Measurements from ENCODE around the gene PCDH8. TPM values are rescaled to one million over a fixed set of nuclear protein-coding genes. Genes with fewer than 3 reads are reported as not detected.
A peak's percentile ranks its signal among the peaks of the same experiment; 100 is the strongest.

Gene PCDH8
- total and polyA plus RNA-seq, 2 of the 13 experiments (the other 11 are each of a cell fraction or from before 2014, with no cell fraction given): not detected

- no peak for TF ChIP-seq ZNF276 (CRISPR knock-in tag; IDR thresholded peaks at IDR 0.05; ENCODE audit: low read depth)
- TF ChIP-seq FOXJ3 (CRISPR knock-in tag; IDR thresholded peaks at IDR 0.05; ENCODE audit: borderline replicate concordance): no peak
- TF ChIP-seq NR2F2 (IDR thresholded peaks at IDR 0.05; ENCODE audit: borderline replicate concordance, low read depth): no peak
- no peak for TF ChIP-seq ZNF678 (CRISPR knock-in tag; IDR thresholded peaks at IDR 0.05)
- no peak for TF ChIP-seq FOXP1 (IDR thresholded peaks at IDR 0.05)
- peak; percentile 7; the same call in 1 of the 2 replicates for TF ChIP-seq FOXP1 (CRISPR knock-in tag; IDR thresholded peaks at IDR 0.05)
- no peak for TF ChIP-seq MAZ (IDR thresholded peaks at IDR 0.05; ENCODE audit: borderline replicate concordance, low read depth, low read length)
- TF ChIP-seq MAZ (CRISPR knock-in tag; IDR thresholded peaks at IDR 0.05; ENCODE audit: low read depth): no peak
- TF ChIP-seq ZFP82 (CRISPR knock-in tag; IDR thresholded peaks at IDR 0.05; ENCODE audit: borderline replicate concordance): no peak
- TF ChIP-seq ZFX (CRISPR knock-in tag; IDR thresholded peaks at IDR 0.05; ENCODE audit: low read depth): no peak
- no peak for TF ChIP-seq ZNF552 (CRISPR knock-in tag; IDR thresholded peaks at IDR 0.05; ENCODE audit: borderline replicate concordance)
- TF ChIP-seq, protein P1, sequence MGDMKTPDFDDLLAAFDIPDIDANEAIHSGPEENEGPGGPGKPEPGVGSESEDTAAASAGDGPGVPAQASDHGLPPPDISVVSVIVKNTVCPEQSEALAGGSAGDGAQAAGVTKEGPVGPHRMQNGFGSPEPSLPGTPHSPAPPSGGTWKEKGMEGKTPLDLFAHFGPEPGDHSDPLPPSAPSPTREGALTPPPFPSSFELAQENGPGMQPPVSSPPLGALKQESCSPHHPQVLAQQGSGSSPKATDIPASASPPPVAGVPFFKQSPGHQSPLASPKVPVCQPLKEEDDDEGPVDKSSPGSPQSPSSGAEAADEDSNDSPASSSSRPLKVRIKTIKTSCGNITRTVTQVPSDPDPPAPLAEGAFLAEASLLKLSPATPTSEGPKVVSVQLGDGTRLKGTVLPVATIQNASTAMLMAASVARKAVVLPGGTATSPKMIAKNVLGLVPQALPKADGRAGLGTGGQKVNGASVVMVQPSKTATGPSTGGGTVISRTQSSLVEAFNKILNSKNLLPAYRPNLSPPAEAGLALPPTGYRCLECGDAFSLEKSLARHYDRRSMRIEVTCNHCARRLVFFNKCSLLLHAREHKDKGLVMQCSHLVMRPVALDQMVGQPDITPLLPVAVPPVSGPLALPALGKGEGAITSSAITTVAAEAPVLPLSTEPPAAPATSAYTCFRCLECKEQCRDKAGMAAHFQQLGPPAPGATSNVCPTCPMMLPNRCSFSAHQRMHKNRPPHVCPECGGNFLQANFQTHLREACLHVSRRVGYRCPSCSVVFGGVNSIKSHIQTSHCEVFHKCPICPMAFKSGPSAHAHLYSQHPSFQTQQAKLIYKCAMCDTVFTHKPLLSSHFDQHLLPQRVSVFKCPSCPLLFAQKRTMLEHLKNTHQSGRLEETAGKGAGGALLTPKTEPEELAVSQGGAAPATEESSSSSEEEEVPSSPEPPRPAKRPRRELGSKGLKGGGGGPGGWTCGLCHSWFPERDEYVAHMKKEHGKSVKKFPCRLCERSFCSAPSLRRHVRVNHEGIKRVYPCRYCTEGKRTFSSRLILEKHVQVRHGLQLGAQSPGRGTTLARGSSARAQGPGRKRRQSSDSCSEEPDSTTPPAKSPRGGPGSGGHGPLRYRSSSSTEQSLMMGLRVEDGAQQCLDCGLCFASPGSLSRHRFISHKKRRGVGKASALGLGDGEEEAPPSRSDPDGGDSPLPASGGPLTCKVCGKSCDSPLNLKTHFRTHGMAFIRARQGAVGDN (CRISPR knock-in tag; IDR thresholded peaks at IDR 0.05): peak; percentile 48
- no peak for TF ChIP-seq ZNF292 (CRISPR knock-in tag; IDR thresholded peaks at IDR 0.05; ENCODE audit: borderline replicate concordance, low read depth)
- TF ChIP-seq SALL1 (CRISPR knock-in tag; IDR thresholded peaks at IDR 0.05): peak; percentile 51
- no peak for TF ChIP-seq KDM3A (CRISPR knock-in tag; IDR thresholded peaks at IDR 0.05; ENCODE audit: low read depth)
- TF ChIP-seq, protein P2, sequence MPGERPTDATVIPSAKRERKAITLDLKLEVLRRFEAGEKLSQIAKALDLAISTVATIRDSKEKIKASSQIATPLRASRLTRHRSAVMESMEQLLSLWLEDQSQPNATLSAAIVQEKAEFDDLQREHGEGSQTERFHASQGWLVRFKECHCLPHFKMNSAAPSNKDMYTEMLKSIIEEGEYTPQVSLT (CRISPR knock-in tag; IDR thresholded peaks at IDR 0.05; ENCODE audit: borderline replicate concordance, low read depth): no peak
- TF ChIP-seq JARID2 (CRISPR knock-in tag; IDR thresholded peaks at IDR 0.05; ENCODE audit: insufficient replicate concordance): no peak
- no peak for TF ChIP-seq ZFP41 (CRISPR knock-in tag; IDR thresholded peaks at IDR 0.05; ENCODE audit: borderline replicate concordance)
- no peak for TF ChIP-seq ZNF781 (CRISPR knock-in tag; IDR thresholded peaks at IDR 0.05; ENCODE audit: borderline replicate concordance, not compliant biosample characterization)
- no peak for TF ChIP-seq SNAPC2 (CRISPR knock-in tag; IDR thresholded peaks at IDR 0.05)
- no peak for TF ChIP-seq ZZZ3 (CRISPR knock-in tag; IDR thresholded peaks at IDR 0.05; ENCODE audit: borderline replicate concordance)
- TF ChIP-seq ZMYM4 (CRISPR knock-in tag; IDR thresholded peaks at IDR 0.05): peak; percentile 63
- TF ChIP-seq RBFOX2 (IDR thresholded peaks at IDR 0.05; ENCODE audit: low read depth, low read length): no peak
- no peak for TF ChIP-seq ZKSCAN8 (CRISPR knock-in tag; IDR thresholded peaks at IDR 0.05; ENCODE audit: borderline replicate concordance)
Observed at GRCh38 chr13:52842441-52842840, 6.0 kb downstream of the PCDH8 start (continued).
